NCI-H1930 (cell line): ENCODE data around the gene ARL9.
A peak's percentile ranks its signal among the peaks of the same experiment; 100 is the strongest.
"Not testable (repeated sequence)": the region's sequence is repeated elsewhere in the genome, so short reads cannot be mapped to it uniquely, and the experiment has no call there.

Experiments used
- DNase-seq, 2 experiments: peaks; one replicate each; lab custom pipeline; 2025; lab: John Stamatoyannopoulos, UW

ARL9 gene

GRCh38 chr4:56505269-56506130, at the start of gene ARL9:
TSS of gene ARL9 (plus strand) at chr4:56505791. CDS start at chr4:56505863, 72 bp downstream.
- DNase-seq, result no peak

GRCh38 chr4:56460085-56460484, 45.5 kb upstream of the ARL9 start:
- DNase-seq, result no peak

GRCh38 chr4:56462157-56462556, 43.4 kb upstream of the ARL9 start:
- DNase-seq, result no peak

- DNase-seq, result no peak
Observed at GRCh38 chr4:56463711-56464110, 41.9 kb upstream of the ARL9 start.

GRCh38 chr4:56464581-56464980, 41.0 kb upstream of the ARL9 start:
- DNase-seq, result no peak

GRCh38 chr4:56465599-56466295, 39.8 kb upstream of the ARL9 start:
- DNase-seq, result no peak

- DNase-seq, result not testable (repeated sequence)
Observed at GRCh38 chr4:56466296-56466761, 39.3 kb upstream of the ARL9 start.

GRCh38 chr4:56466910-56467283, 38.7 kb upstream of the ARL9 start:
- no peak for DNase-seq

GRCh38 chr4:56467284-56468096, 38.1 kb upstream of the ARL9 start, which contains the start of gene SRP72:
TSS of gene SRP72 (plus strand) at chr4:56467617. CDS start at chr4:56467636, 19 bp downstream.
- DNase-seq, result peak; percentile 66 to 76

GRCh38 chr4:56468097-56468422, 37.5 kb upstream of the ARL9 start:
- DNase-seq, result no peak

GRCh38 chr4:56469489-56470210, 35.9 kb upstream of the ARL9 start:
- DNase-seq, result no peak

- DNase-seq, result no peak
Observed at GRCh38 chr4:56475917-56476316, 29.7 kb upstream of the ARL9 start.

GRCh38 chr4:56477192-56477702, 28.3 kb upstream of the ARL9 start:
- DNase-seq, result no peak

- no peak for DNase-seq
Observed at GRCh38 chr4:56480691-56481090, 24.9 kb upstream of the ARL9 start.

- no peak for DNase-seq
Observed at GRCh38 chr4:56496241-56496640, 9.3 kb upstream of the ARL9 start.

GRCh38 chr4:56511098-56511497, 5.5 kb downstream of the ARL9 start:
- DNase-seq, result no peak

GRCh38 chr4:56512166-56512565, 6.6 kb downstream of the ARL9 start:
- DNase-seq, result no peak

- no peak for DNase-seq
Observed at GRCh38 chr4:56513517-56513916, 7.9 kb downstream of the ARL9 start.

- DNase-seq, result peak; percentile 49 to 56
Observed at GRCh38 chr4:56530269-56531148, 24.9 kb downstream of the ARL9 start.

- no peak for DNase-seq
Observed at GRCh38 chr4:56531149-56531770, 25.7 kb downstream of the ARL9 start.
